GM12891 (cell line): ENCODE measurements around the gene OSCAR.

Source experiments
- PAX5 ChIP-seq: IDR thresholded peaks from 2 replicates; pipeline ENCODE4 v1.6.1; 2011; ENCODE audit warnings: low read length, moderate library complexity, mild to moderate bottlenecking; ENCODE audit not compliant: insufficient read depth, severe bottlenecking
- POLR2A ChIP-seq: IDR thresholded peaks from 2 replicates; pipeline ENCODE4 v1.6.1; 2011; ENCODE audit warnings: low read depth, low read length, control low read depth
- POLR2AphosphoS5 ChIP-seq: IDR thresholded peaks from 2 replicates; pipeline ENCODE4 v1.6.1; 2011; ENCODE audit warnings: low read depth, low read length, control low read depth
- POU2F2 ChIP-seq: IDR thresholded peaks from 2 replicates; pipeline ENCODE4 v1.6.1; 2011; ENCODE audit warnings: low read depth, mild to moderate bottlenecking, control low read depth, low read length, moderate library complexity
- SPI1 ChIP-seq: IDR thresholded peaks from 2 replicates; pipeline ENCODE4 v1.6.1; 2011; ENCODE audit warnings: low read depth, low read length, control low read depth
- TAF1 ChIP-seq: IDR thresholded peaks from 2 replicates; pipeline ENCODE4 v1.6.1; 2011; ENCODE audit warnings: low read depth, low read length, control low read depth

DNA sequence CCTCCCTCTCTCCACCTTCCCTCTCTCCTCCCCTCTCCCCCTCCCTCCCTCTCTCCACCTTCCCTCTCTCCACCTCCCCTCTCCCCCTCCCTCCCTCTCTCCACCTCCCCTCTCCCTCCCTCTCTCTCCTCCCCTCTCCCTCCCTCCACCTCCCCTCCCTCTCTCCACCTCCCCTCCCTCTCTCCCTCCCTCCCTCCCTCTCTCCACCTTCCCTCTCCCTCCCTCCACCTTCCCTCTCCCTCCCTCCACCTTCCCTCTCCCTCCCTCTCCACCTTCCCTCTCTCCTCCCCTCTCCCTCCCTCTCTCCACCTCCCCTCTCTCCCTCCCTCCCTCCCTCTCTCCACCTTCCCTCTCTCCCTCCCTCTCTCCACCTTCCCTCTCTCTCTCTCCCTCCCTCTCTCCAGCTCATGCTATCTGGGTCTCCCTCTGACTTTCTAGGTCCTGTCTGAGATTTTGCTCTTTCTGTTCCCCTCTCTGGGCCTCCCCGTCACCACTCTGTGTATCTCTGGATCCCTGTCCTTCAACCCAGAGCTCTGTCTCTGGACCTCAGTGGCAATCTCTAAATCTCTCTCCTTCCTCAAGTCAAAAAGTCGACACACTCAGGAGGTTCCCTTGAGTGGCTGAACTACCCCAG, 33.5 kb upstream of the OSCAR start:
- no peak for TF ChIP-seq POLR2A
- TF ChIP-seq TAF1, result no peak
- no peak for TF ChIP-seq POLR2AphosphoS5
- no peak for TF ChIP-seq PAX5
- no peak for TF ChIP-seq POU2F2
- TF ChIP-seq SPI1, result no peak
